Gastrocnemius medialis (tissue), 4 donors: ENCODE data around the gene ZNF708.
"Not testable (repeated sequence)": the region's sequence is repeated elsewhere in the genome, so short reads cannot be mapped to it uniquely, and the experiment has no call there.

Source experiments
- POLR2A ChIP-seq, 2 donors: fragments of 450-650 bp; IDR thresholded peaks; one replicate each; pipeline ENCODE4 v1.6.1; 2017; ENCODE audit warnings: antibody characterized with exemption in 2 of 2, mild to moderate bottlenecking in 2 of 2, moderate library complexity in 2 of 2
- TF ChIP-seq, protein P1 (sequence below), 5 experiments: fragments of 450-650 bp in 3 of 5; fragments of 200-600 bp in 2 of 5; sonication (generic) in 2 of 5; IDR thresholded peaks in 4 of 5; conservative IDR thresholded peaks in 1 of 5; 1 replicate in 4 of 5; 2 replicates in 1 of 5; pipeline ENCODE4 v1.5.1; 2016 to 2019; ENCODE audit warnings: antibody characterized with exemption in 5 of 5, mild to moderate bottlenecking in 3 of 5, moderate library complexity in 3 of 5

DNA sequence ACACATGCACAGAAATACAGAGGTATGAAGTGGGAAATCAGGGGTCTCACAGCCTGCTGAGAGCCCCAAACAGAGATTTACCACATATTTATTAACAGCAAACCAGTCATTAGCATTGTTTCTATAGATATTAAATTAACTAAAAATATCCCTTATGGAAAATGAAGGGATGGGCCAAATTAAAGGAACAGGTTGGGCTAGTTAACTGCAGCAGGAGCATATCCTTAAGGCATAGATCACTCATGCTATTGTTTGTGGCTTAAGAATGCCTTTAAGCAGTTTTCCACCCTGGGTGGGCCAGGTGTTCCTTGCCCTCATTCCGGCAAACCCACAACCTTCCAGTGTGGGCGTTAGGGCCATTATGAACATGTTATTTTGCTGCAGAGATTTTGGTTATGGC is 15.6 kb upstream of the ZNF708 start:
- not testable (repeated sequence) for TF ChIP-seq POLR2A (IDR thresholded peaks at IDR 0.05)
- TF ChIP-seq, protein P1, sequence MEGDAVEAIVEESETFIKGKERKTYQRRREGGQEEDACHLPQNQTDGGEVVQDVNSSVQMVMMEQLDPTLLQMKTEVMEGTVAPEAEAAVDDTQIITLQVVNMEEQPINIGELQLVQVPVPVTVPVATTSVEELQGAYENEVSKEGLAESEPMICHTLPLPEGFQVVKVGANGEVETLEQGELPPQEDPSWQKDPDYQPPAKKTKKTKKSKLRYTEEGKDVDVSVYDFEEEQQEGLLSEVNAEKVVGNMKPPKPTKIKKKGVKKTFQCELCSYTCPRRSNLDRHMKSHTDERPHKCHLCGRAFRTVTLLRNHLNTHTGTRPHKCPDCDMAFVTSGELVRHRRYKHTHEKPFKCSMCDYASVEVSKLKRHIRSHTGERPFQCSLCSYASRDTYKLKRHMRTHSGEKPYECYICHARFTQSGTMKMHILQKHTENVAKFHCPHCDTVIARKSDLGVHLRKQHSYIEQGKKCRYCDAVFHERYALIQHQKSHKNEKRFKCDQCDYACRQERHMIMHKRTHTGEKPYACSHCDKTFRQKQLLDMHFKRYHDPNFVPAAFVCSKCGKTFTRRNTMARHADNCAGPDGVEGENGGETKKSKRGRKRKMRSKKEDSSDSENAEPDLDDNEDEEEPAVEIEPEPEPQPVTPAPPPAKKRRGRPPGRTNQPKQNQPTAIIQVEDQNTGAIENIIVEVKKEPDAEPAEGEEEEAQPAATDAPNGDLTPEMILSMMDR (IDR thresholded peaks at IDR 0.05 in 4 of 5, conservative IDR thresholded peaks at IDR 0.05 in 1 of 5): not testable (repeated sequence)
